OCI-LY7 (cell line): ENCODE data around the gene AAK1.

ENCODE experiments used
- EZH2phosphoT487 ChIP-seq: fragments of 200-600 bp; sonication (generic); IDR thresholded peaks from 2 replicates; pipeline ENCODE4 v1.6.1; 2018; ENCODE audit warnings: low read depth, borderline replicate concordance, mild to moderate bottlenecking, mixed run types, antibody characterized with exemption, low read length, moderate library complexity, mixed read lengths
- TF ChIP-seq, protein P1 (sequence below): fragments of 200-600 bp; sonication (generic); conservative IDR thresholded peaks from 2 replicates; pipeline ENCODE4 v1.5.1; 2014; ENCODE audit warnings: mild to moderate bottlenecking, antibody characterized with exemption, low read length, moderate library complexity, mixed read lengths

DNA sequence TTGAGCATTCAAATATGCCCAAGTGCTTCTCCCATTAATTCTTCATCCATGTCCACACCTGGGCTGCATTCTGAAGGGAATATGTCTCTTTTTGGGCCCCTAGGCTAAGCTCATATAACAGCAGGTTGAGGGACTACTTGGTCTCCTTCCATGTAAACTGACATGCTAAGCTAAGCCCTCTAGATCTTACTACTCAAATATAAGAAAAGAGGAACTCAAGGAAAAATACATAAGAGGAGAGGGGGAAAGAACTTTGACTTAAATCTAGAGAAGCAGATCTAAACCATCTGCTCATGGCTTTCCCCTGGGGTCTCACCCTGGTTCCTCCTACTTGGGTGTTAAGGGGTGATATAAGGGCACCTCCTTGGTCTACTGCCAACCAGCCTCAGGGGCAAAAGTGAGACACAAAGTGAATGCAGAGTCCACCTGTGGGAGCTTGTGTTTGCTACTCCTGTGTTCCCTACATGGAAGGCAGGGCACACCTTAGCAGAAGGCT is 186.5 kb downstream of the AAK1 start:
- TF ChIP-seq, protein P1, sequence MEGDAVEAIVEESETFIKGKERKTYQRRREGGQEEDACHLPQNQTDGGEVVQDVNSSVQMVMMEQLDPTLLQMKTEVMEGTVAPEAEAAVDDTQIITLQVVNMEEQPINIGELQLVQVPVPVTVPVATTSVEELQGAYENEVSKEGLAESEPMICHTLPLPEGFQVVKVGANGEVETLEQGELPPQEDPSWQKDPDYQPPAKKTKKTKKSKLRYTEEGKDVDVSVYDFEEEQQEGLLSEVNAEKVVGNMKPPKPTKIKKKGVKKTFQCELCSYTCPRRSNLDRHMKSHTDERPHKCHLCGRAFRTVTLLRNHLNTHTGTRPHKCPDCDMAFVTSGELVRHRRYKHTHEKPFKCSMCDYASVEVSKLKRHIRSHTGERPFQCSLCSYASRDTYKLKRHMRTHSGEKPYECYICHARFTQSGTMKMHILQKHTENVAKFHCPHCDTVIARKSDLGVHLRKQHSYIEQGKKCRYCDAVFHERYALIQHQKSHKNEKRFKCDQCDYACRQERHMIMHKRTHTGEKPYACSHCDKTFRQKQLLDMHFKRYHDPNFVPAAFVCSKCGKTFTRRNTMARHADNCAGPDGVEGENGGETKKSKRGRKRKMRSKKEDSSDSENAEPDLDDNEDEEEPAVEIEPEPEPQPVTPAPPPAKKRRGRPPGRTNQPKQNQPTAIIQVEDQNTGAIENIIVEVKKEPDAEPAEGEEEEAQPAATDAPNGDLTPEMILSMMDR = no peak
- TF ChIP-seq EZH2phosphoT487 = no peak
